Astrocyte of the cerebellum (primary cell): ENCODE results near the gene JMJD7.

Experiments used
- DNase-seq: peaks from one replicate; pipeline ENCODE4 v3.0.0-alpha.2; 2011; ENCODE audit warnings: low read depth
- H3K4me3 ChIP-seq: 2 replicates; pipeline ENCODE4 v1.5.1; 2011; ENCODE audit warnings: mild to moderate bottlenecking, low read depth, low read length, moderate library complexity
- CTCF ChIP-seq: IDR thresholded peaks from 2 replicates; pipeline ENCODE4 v1.5.1; 2012; ENCODE audit warnings: low read length, low read depth, moderate library complexity, mild to moderate bottlenecking; ENCODE audit errors: missing control alignments
- in situ Hi-C: cut with HindIII; loops from 2 replicates; pipeline ENCODE4 v1.10.0; 2017; ENCODE audit warnings: low sequenced_read_pairs

Gene JMJD7

GRCh38 chr15:41838400-41838897, 10.6 kb downstream of the JMJD7 start, which contains the start of gene PLA2G4B:
Gene PLA2G4B (plus strand): TSS chr15:41838847. CDS start chr15:41838914, 67 bp downstream.
- TF ChIP-seq CTCF, result no peak
- in situ Hi-C loops, result no loop called here
- no peak within 1 kb of the TSS for H3K4me3 ChIP-seq
- no peak for DNase-seq

GRCh38 chr15:41839781-41840491, 12.0 kb downstream of the JMJD7 start:
- TF ChIP-seq CTCF, result no peak
- in situ Hi-C loops, result no loop called here
- DNase-seq, result no peak
- no peak overlapping the region for H3K4me3 ChIP-seq

DNA sequence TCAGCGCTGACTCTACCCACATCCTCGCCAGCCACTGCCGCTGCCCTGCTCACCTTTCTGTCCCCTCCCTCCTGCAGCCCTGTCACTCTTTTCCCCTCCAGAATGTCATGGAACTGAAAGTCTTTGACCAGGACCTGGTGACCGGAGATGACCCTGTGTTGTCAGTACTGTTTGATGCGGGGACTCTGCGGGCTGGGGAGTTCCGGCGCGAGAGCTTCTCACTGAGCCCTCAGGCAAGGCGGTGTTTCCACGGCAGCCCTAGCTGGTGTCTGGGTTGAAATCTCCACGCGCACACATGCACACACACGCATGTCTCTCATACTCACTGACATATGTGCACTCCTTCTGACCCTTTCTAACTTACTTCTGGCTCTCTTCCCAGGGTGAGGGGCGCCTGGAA, 12.8 kb downstream of the JMJD7 start:
- H3K4me3 ChIP-seq, result no peak overlapping the region
- in situ Hi-C loops, result no loop called here
- no peak for TF ChIP-seq CTCF
- DNase-seq, result no peak

DNA sequence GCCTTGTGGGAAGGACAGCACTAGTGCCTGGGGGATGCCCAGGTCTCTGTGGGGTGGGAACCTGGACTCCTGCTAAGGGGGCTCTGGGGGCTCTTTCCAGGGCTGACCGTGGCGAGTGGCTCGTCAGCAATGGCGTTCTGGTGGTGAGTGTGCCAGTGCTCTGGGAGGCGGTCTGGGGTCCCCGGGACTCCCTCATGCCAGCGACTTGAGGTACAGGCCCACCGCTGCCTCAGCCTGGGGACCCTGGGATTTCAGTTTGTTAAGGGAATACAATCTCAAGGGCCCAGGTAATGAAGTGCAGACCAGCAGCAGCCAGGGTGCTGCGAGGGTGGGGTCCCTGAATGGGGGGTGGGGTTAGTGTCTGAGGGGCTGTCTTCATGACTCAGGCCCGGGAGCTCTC, 13.2 kb downstream of the JMJD7 start:
- in situ Hi-C loops, result no loop called here
- no peak for DNase-seq
- H3K4me3 ChIP-seq, result no peak overlapping the region
- no peak for TF ChIP-seq CTCF

DNA sequence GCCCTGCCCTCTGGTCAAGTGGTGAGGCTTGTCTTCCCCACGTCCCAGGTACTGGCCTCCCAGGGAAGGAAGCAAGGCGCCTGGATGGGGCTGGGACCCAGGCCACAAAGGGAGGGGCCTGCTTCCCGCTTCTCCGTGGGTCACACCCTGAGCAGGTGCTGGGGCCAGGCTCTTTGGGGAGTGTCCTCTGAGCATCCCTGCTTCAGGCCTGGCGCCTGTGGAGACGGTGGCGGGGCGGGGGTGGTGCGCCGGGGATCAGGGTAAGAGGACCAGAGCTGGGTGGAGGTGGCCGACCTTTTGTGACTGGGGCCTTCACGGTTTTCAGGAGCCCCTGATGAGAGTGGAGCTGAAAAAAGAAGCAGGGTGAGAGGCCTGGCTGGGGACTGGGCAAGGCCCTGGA, 14.3 kb downstream of the JMJD7 start:
- no peak for TF ChIP-seq CTCF
- in situ Hi-C loops, result no loop called here
- H3K4me3 ChIP-seq, result no peak overlapping the region
- DNase-seq, result no peak

DNA sequence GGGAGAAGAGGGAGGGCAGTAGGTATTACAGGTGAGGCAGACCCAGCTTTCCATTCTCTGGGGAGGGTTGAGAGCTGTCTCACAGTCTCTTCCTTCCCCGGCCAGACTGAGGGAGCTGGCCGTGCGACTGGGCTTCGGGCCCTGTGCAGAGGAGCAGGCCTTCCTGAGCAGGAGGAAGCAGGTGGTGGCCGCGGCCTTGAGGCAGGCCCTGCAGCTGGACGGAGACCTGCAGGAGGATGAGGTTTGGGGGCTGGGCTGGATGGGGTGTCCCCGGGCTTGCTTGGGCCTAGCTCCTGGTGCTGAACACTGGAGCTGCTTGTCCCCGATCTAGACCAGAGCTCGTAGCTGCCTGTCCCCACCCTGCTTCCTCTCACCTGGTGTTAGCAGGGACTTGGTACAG, 15.7 kb downstream of the JMJD7 start:
- DNase-seq, result no peak
- TF ChIP-seq CTCF, result no peak
- H3K4me3 ChIP-seq, result no peak overlapping the region
- in situ Hi-C loops, result no loop called here
